ENCODE data around the gene INPP5F. TPM values are rescaled to one million over a fixed set of nuclear protein-coding genes. Genes with fewer than 3 reads are reported as not detected.
A peak's percentile ranks its signal among the peaks of the same experiment; 100 is the strongest.
"Not testable (repeated sequence)": the region's sequence is repeated elsewhere in the genome, so short reads cannot be mapped to it uniquely, and the experiment has no call there.

INPP5F gene
- total RNA-seq, 1 experiment from 2014 or later, result 7.9 TPM

GRCh38 chr10:119705434-119705831 is 20.4 kb upstream of the INPP5F start:
- no peak for DNase-seq (ENCODE audit: low read depth)

- DNase-seq (ENCODE audit: low read depth), result no peak
Measured at GRCh38 chr10:119706521-119707278, 19.1 kb upstream of the INPP5F start.

GRCh38 chr10:119707331-119707730 is 18.5 kb upstream of the INPP5F start:
- not testable (repeated sequence) for DNase-seq (ENCODE audit: low read depth)

- DNase-seq (ENCODE audit: low read depth), result not testable (repeated sequence)
Measured at GRCh38 chr10:119710935-119711334, 14.9 kb upstream of the INPP5F start.

- DNase-seq (ENCODE audit: low read depth), result no peak
Measured at GRCh38 chr10:119713744-119714483, 11.9 kb upstream of the INPP5F start.

- DNase-seq (ENCODE audit: low read depth), result no peak
Measured at GRCh38 chr10:119714484-119714816, 11.4 kb upstream of the INPP5F start.

GRCh38 chr10:119715628-119716505 is 10.0 kb upstream of the INPP5F start:
- no peak for DNase-seq (ENCODE audit: low read depth)

GRCh38 chr10:119723161-119723560 is 2.7 kb upstream of the INPP5F start:
- DNase-seq (ENCODE audit: low read depth), result no peak

GRCh38 chr10:119723624-119724023 is 2.2 kb upstream of the INPP5F start:
- no peak for DNase-seq (ENCODE audit: low read depth)

GRCh38 chr10:119724593-119725516 is 995 bp upstream of the INPP5F start:
- DNase-seq (ENCODE audit: low read depth), result peak; percentile 14

- no peak for DNase-seq (ENCODE audit: low read depth)
Measured at GRCh38 chr10:119725517-119725827, 378 bp upstream of the INPP5F start.

GRCh38 chr10:119726676-119727261 is 919 bp downstream of the INPP5F start:
- no peak for DNase-seq (ENCODE audit: low read depth)

- no peak for DNase-seq (ENCODE audit: low read depth)
Measured at GRCh38 chr10:119728172-119728800, 2.4 kb downstream of the INPP5F start.

- DNase-seq (ENCODE audit: low read depth), result peak; percentile 5
Measured at GRCh38 chr10:119734396-119735332, 8.8 kb downstream of the INPP5F start.

- DNase-seq (ENCODE audit: low read depth), result no peak
Measured at GRCh38 chr10:119735451-119735850, 9.6 kb downstream of the INPP5F start.

- no peak for DNase-seq (ENCODE audit: low read depth)
Measured at GRCh38 chr10:119736220-119736619, 10.4 kb downstream of the INPP5F start.

- no peak for DNase-seq (ENCODE audit: low read depth)
Measured at GRCh38 chr10:119737039-119737663, 11.3 kb downstream of the INPP5F start.

- DNase-seq (ENCODE audit: low read depth), result peak; percentile 70
Measured at GRCh38 chr10:119737823-119738222, 12.0 kb downstream of the INPP5F start.

- DNase-seq (ENCODE audit: low read depth), result no peak
Measured at GRCh38 chr10:119738962-119739361, 13.1 kb downstream of the INPP5F start.
